K562 (cell line): Measurements from ENCODE around the gene STK24. TPM values are rescaled to one million over a fixed set of nuclear protein-coding genes. Genes with fewer than 3 reads are reported as not detected.
"Not testable (repeated sequence)": the region's sequence is repeated elsewhere in the genome, so short reads cannot be mapped to it uniquely, and the experiment has no call there.

ENCODE experiments used
- ATAC-seq: fragments of 200-7000 bp; cut with Tn5 transposase; 3 replicates; pipeline ENCODE4 v1.9.1; 2020; ENCODE audit warnings: moderate library complexity
- BruUV-seq: library from RNA; stranded (reverse); fragments of 400-500 nt; replicated peaks from 2 replicates; lab custom pipeline; 2021; lab: Mats Ljungman, UMichigan
- CTCF ChIA-PET: fragments of 300-600 bp; formaldehyde crosslinking; extraction: SDS; loops from one replicate; lab custom pipeline; 2021; ENCODE audit warnings: low intra/inter-chr PET ratio; lab: Yijun Ruan, JAX
- POLR2A ChIA-PET: fragments of 300-600, 350-650 bp; sonication (Branson Sonifier 250); formaldehyde crosslinking; extraction: SDS; loops from one replicate; lab custom pipeline; 2021; ENCODE audit warnings: antibody characterized with exemption, inconsistent platforms; lab: Yijun Ruan, JAX
- DNase-seq, 4 experiments: peaks; one replicate each; pipeline versions ENCODE4 v3.0.0 to v3.0.0-alpha.2; 2011 to 2018; ENCODE audit warnings: low spot score in 3 of 4, mixed read lengths in 3 of 4; ENCODE audit errors: extremely low read depth in 1 of 4
- FAIRE-seq: peaks from 2 replicates; lab custom pipeline; 2011; peaks lifted over from hg19 to GRCh38; lab: Jason Lieb, UNC
- H2AFZ ChIP-seq: 2 replicates; pipeline ENCODE4 v1.6.0; 2011; ENCODE audit warnings: low read depth, low read length, control low read depth, inconsistent platforms
- H3K27ac ChIP-seq: fragments of 200-600 bp; 3 replicates; pipeline ENCODE4 v1.8.0; 2011; ENCODE audit warnings: low read depth, mild to moderate bottlenecking, control low read depth, inconsistent platforms, low read length, moderate library complexity, mixed read lengths; ENCODE audit errors: extremely low read depth
- H3K27me3 ChIP-seq, 2 experiments: fragments of 300-600 bp in 1 of 2; 2 replicates in 1 of 2; 3 replicates in 1 of 2; pipeline versions ENCODE4 v1.6.0 to v1.8.0; 2011; ENCODE audit warnings: inconsistent platforms in 2 of 2, low read length in 2 of 2, mild to moderate bottlenecking in 1 of 2, mixed read lengths in 1 of 2, moderate library complexity in 1 of 2; ENCODE audit not compliant: control insufficient read depth in 2 of 2, insufficient read depth in 2 of 2
- H3K36me3 ChIP-seq: fragments of 300-600 bp; 3 replicates; pipeline ENCODE4 v1.8.0; 2011; ENCODE audit warnings: mild to moderate bottlenecking, low read length, inconsistent platforms; ENCODE audit not compliant: control insufficient read depth, insufficient read depth
- H3K4me1 ChIP-seq, 2 experiments: fragments of 200-600 bp in 1 of 2; replicated peaks in 1 of 2; 2 replicates in 1 of 2; 3 replicates in 1 of 2; pipeline versions ENCODE4 v1.5.1 to v1.8.0; 2011; ENCODE audit warnings: inconsistent platforms in 2 of 2, low read length in 2 of 2, mild to moderate bottlenecking in 1 of 2, mixed read lengths in 1 of 2, moderate library complexity in 1 of 2; ENCODE audit not compliant: control insufficient read depth in 2 of 2, insufficient read depth in 2 of 2
- H3K4me2 ChIP-seq: 2 replicates; pipeline ENCODE4 v1.6.1; 2011; ENCODE audit warnings: low read length, control low read depth, inconsistent platforms, mixed read lengths; ENCODE audit not compliant: insufficient read depth
- H3K4me3 ChIP-seq: fragments of 200-600 bp; sonication (generic), shearing (Covaris generic); 2 replicates; pipeline ENCODE4 v1.5.1; 2016; ENCODE audit warnings: control low read depth, inconsistent platforms
- H3K79me2 ChIP-seq: fragments of 200-600 bp; 3 replicates; pipeline ENCODE4 v1.8.0; 2011; ENCODE audit warnings: low read length, inconsistent platforms; ENCODE audit not compliant: control insufficient read depth, insufficient read depth
- H3K9ac ChIP-seq, 2 experiments: 2 replicates each; pipeline versions ENCODE4 v1.6.0 to v1.6.1; 2011; ENCODE audit warnings: low read depth in 2 of 2, low read length in 2 of 2, control low read depth in 1 of 2, inconsistent platforms in 1 of 2, mild to moderate bottlenecking in 1 of 2, mixed read lengths in 1 of 2; ENCODE audit not compliant: insufficient read depth in 1 of 2
- H3K9me1 ChIP-seq: one replicate; pipeline ENCODE4 v1.6.0; 2011; ENCODE audit warnings: inconsistent platforms, mild to moderate bottlenecking, low read length, moderate library complexity; ENCODE audit not compliant: control insufficient read depth, insufficient read depth
- H3K9me3 ChIP-seq: replicated peaks from 2 replicates; pipeline ENCODE4 v1.5.1; 2011; ENCODE audit warnings: low read depth, low read length, inconsistent platforms; ENCODE audit not compliant: control insufficient read depth, insufficient read depth
- H4K20me1 ChIP-seq: replicated peaks from 2 replicates; pipeline ENCODE4 v1.6.1; 2011; ENCODE audit warnings: low read length, inconsistent platforms, mixed read lengths; ENCODE audit not compliant: control insufficient read depth, insufficient read depth
- EGR1 ChIP-seq: fragments of 450-650 bp; conservative IDR thresholded peaks from 2 replicates; pipeline ENCODE4 v1.6.1; 2017; ENCODE audit warnings: mild to moderate bottlenecking
- TCF7 ChIP-seq: sonication (generic); IDR thresholded peaks from 2 replicates; pipeline ENCODE4 v1.6.1; 2016; ENCODE audit warnings: antibody characterized with exemption, borderline replicate concordance
- YY1 ChIP-seq, 3 experiments: IDR thresholded peaks; 2 replicates each; pipeline ENCODE4 v1.6.1; 2011; ENCODE audit warnings: low read length in 2 of 3, mild to moderate bottlenecking in 2 of 3, moderate library complexity in 2 of 3, borderline replicate concordance in 1 of 3, control low read depth in 1 of 3, low read depth in 1 of 3; ENCODE audit not compliant: insufficient read depth in 3 of 3, insufficient replicate concordance in 2 of 3, control insufficient read depth in 1 of 3, insufficient read length in 1 of 3; ENCODE audit errors: extremely low read depth in 1 of 3
- ZNF232 ChIP-seq: sonication (generic); formaldehyde crosslinking; IDR thresholded peaks from 2 replicates; pipeline ENCODE4 v1.8.0; 2022; ENCODE audit warnings: mild to moderate bottlenecking, missing genetic modification reagents
- WGBS: fragments of 100-300 bp; shearing (Covaris generic); methylation state at CpG from one replicate; pipeline ENCODE4 v1.1.6; 2016; ENCODE audit warnings: low coverage, mixed read lengths; ENCODE audit not compliant: insufficient coverage; ENCODE audit errors: missing lambda C conversion rate; 5-methylcytosine and 5-hydroxymethylcytosine counted together
- in situ Hi-C: fragments of 300-500 bp; cut with MboI; formaldehyde crosslinking; loops from 4 replicates; pipeline ENCODE4 v1.15.0; 2018; ENCODE audit warnings: inconsistent platforms, mixed read lengths
- intact Hi-C: fragments of 100-400 bp; cut with micrococcal nuclease; formaldehyde crosslinking; loops from 2 replicates; pipeline ENCODE4 v1.14.2; 2022
- polyA plus RNA-seq, 8 experiments: library from polyadenylated mRNA; depleted of rRNA in 4 of 8; stranded (reverse) in 5 of 8; unstranded in 3 of 8; fragments of >200 nt; fragmentation: Nextera tagmentation in 2 of 8; fragmentation: Illumina TruSeq in 1 of 8; extraction: Ambion mirVana in 2 of 8; extraction: Trizol in 1 of 8; gene quantifications; 2 replicates each; pipeline versions ENCODE4 v1.2.1 to v1.2.3, GENCODE V29; 2011 to 2014; ENCODE audit warnings: inconsistent platforms in 1 of 8, missing spikeins in 1 of 8
- total RNA-seq, 7 experiments: library from RNA; depleted of rRNA in 6 of 7; stranded (reverse); fragments of >200 nt in 6 of 7; fragmentation: Illumina TruSeq in 2 of 7; extraction: Trizol in 2 of 7; gene quantifications; 2 replicates each; pipeline versions ENCODE4 v1.2.1 to v1.2.3, GENCODE V29; 2011 to 2021; ENCODE audit warnings: low replicate concordance in 1 of 7

STK24 gene
- total and polyA plus RNA-seq, 9 of the 15 experiments (the other 6 are each of a cell fraction or from before 2014, with no cell fraction given): 3.8 to 78.4 (median 28.2) TPM

GRCh38 chr13:98626298-98626935, 49.5 kb upstream of the STK24 start:
- in situ Hi-C loops (no loop called here), intact Hi-C loops (no loop called here)
- ATAC-seq (no peak), FAIRE-seq (no peak), DNase-seq (no peak)
- H2AFZ ChIP-seq: no peak overlapping the region
- no TSS peak for BruUV-seq
- no peaks in the 10 kb centered on the region for H3K36me3 ChIP-seq
- no peaks in the 10 kb centered on the region for H3K4me1 ChIP-seq
- H3K4me3 ChIP-seq: no peak overlapping the region
- CTCF ChIA-PET: no interaction called here
- H3K79me2 ChIP-seq: no peaks in the 10 kb centered on the region
- H4K20me1 ChIP-seq: no peaks in the 10 kb centered on the region
- TF ChIP-seq EGR1 (no peak), ZNF232 (CRISPR knock-in tag) (no peak), TCF7 (no peak), YY1 (IDR thresholded peaks at IDR 0.05; ENCODE audit: borderline replicate concordance in 1 of 3, control insufficient read depth in 1 of 3, extremely low read depth in 1 of 3, insufficient read depth in 3 of 3, insufficient read length in 1 of 3, insufficient replicate concordance in 2 of 3, low read depth in 1 of 3, low read length in 2 of 3) (no peak)
- H3K9me3 ChIP-seq: no peaks in the 10 kb centered on the region
- POLR2A ChIA-PET: no interaction called here
- H3K9me1 ChIP-seq: no peaks in the 10 kb centered on the region
- no peak overlapping the region for H3K9ac ChIP-seq
- no peak overlapping the region for H3K27ac ChIP-seq
- no CpG with 5 or more reads among the region's 1 CpG for WGBS
- H3K4me2 ChIP-seq: no peak overlapping the region
- peaks cover 0 to 8% of the 10 kb centered on the region in 2 experiments; a peak in 2 of 5 replicates for H3K27me3 ChIP-seq

- not testable (repeated sequence) for BruUV-seq
Observed at GRCh38 chr13:98624589-98624988, 47.7 kb upstream of the STK24 start.

More at GRCh38 chr13:98624589-98624988, 47.7 kb upstream of the STK24 start:
- ATAC-seq, intact Hi-C loops, POLR2A ChIA-PET, H3K4me1 ChIP-seq, H4K20me1 ChIP-seq, H3K4me3 ChIP-seq, H3K27ac ChIP-seq, H3K36me3 ChIP-seq, H3K79me2 ChIP-seq, H3K9me1 ChIP-seq, H3K27me3 ChIP-seq, H2AFZ ChIP-seq, H3K4me2 ChIP-seq, H3K9me3 ChIP-seq, CTCF ChIA-PET, DNase-seq, in situ Hi-C loops, FAIRE-seq, H3K9ac ChIP-seq: not testable (repeated sequence)
- WGBS: 6% methylated on average over 4 of the region's 5 CpGs
